BLaER1 treated with 17β-estradiol and CSF1 and Interleukin-3, amounts not matched to agents 10 nM and 100 nM (cell line): ENCODE data around the gene FNDC3B.
A peak's percentile ranks its signal among the peaks of the same experiment; 100 is the strongest.

Experiments
- H3K27ac ChIP-seq, 11 experiments: shearing (Covaris generic); formaldehyde crosslinking; 2 replicates each; pipeline ENCODE4 v1.8.1; 2022
- H3K27me3 ChIP-seq, 11 experiments: shearing (Covaris generic); formaldehyde crosslinking; 2 replicates each; pipeline ENCODE4 v1.8.1; 2022
- H3K36me3 ChIP-seq, 11 experiments: shearing (Covaris generic); formaldehyde crosslinking; 2 replicates each; pipeline ENCODE4 v1.8.1; 2022
- H3K4me1 ChIP-seq, 10 experiments: shearing (Covaris generic); formaldehyde crosslinking; 2 replicates each; pipeline ENCODE4 v1.8.1; 2022
- H3K4me2 ChIP-seq, 11 experiments: shearing (Covaris generic); formaldehyde crosslinking; 2 replicates each; pipeline ENCODE4 v1.8.1; 2022
- H3K4me3 ChIP-seq, 10 experiments: shearing (Covaris generic); formaldehyde crosslinking; 2 replicates each; pipeline ENCODE4 v1.8.1; 2022
- H3K9ac ChIP-seq, 11 experiments: shearing (Covaris generic); formaldehyde crosslinking; 2 replicates each; pipeline ENCODE4 v1.8.1; 2022
- H3K9me3 ChIP-seq, 11 experiments: shearing (Covaris generic); formaldehyde crosslinking; replicated peaks in 1 of 11; 2 replicates each; pipeline ENCODE4 v1.8.1; 2022
- H4K20me1 ChIP-seq, 11 experiments: shearing (Covaris generic); formaldehyde crosslinking; 2 replicates each; pipeline ENCODE4 v1.8.1; 2022
- Cebpa-rat ChIP-seq, 11 experiments: shearing (Covaris generic); IDR thresholded peaks; 2 replicates each; pipeline ENCODE4 v1.8.1; 2022

Gene FNDC3B

GRCh38 chr3:172197344-172197743 lies 158.0 kb downstream of the FNDC3B start:
- H3K36me3 ChIP-seq: peaks cover 0 to 37% (median 4%) of the 10 kb centered on the region in 11 experiments; a peak in 8 of 22 replicates
- H3K9me3 ChIP-seq: peaks cover 0 to 10% (median 0%) of the 10 kb centered on the region in 11 experiments; a peak in 3 of 22 replicates
- H3K9ac ChIP-seq: no peak overlapping the region
- H3K27me3 ChIP-seq: no peaks in the 10 kb centered on the region
- no peak for TF ChIP-seq Cebpa-rat (IDR thresholded peaks at IDR 0.05)
- H3K4me3 ChIP-seq: no peak overlapping the region
- H3K4me2 ChIP-seq: no peak overlapping the region
- no peak overlapping the region for H3K27ac ChIP-seq
- H4K20me1 ChIP-seq: peaks cover 0 to 48% (median 0%) of the 10 kb centered on the region in 11 experiments; a peak in 7 of 22 replicates
- peaks cover 0 to 31% (median 4%) of the 10 kb centered on the region in 10 experiments; a peak in 7 of 20 replicates for H3K4me1 ChIP-seq

GRCh38 chr3:172198428-172198827 lies 159.1 kb downstream of the FNDC3B start:
- Histone ChIP-seq H3K4me1 (peaks cover 0 to 40% (median 3%) of the 10 kb centered on the region in 10 experiments; a peak in 7 of 20 replicates), H3K27me3 (no peaks in the 10 kb centered on the region), H3K9ac (no peak overlapping the region), H3K27ac (no peak overlapping the region), H3K4me2 (no peak overlapping the region), H4K20me1 (peaks cover 0 to 43% (median 5%) of the 10 kb centered on the region in 11 experiments; a peak in 7 of 22 replicates), H3K4me3 (no peak overlapping the region), H3K36me3 (peaks cover 0 to 37% (median 4%) of the 10 kb centered on the region in 11 experiments; a peak in 8 of 22 replicates), H3K9me3 (peaks cover 0 to 10% (median 0%) of the 10 kb centered on the region in 11 experiments; a peak in 3 of 22 replicates)
- no peak for TF ChIP-seq Cebpa-rat (IDR thresholded peaks at IDR 0.05)

- H3K4me1 ChIP-seq: peaks cover 0 to 51% (median under 1%) of the 10 kb centered on the region in 10 experiments; a peak in 6 of 20 replicates
- no peaks in the 10 kb centered on the region for H3K27me3 ChIP-seq
- peaks cover 0 to 14% (median 5%) of the 10 kb centered on the region in 11 experiments; a peak in 12 of 22 replicates for H3K9me3 ChIP-seq
- TF ChIP-seq Cebpa-rat (IDR thresholded peaks at IDR 0.05): no peak
- H3K9ac ChIP-seq: no peak overlapping the region
- H3K4me2 ChIP-seq: no peak overlapping the region
- H4K20me1 ChIP-seq: peaks cover 0 to 49% (median 5%) of the 10 kb centered on the region in 11 experiments; a peak in 9 of 22 replicates
- no peak overlapping the region for H3K4me3 ChIP-seq
- H3K36me3 ChIP-seq: peaks cover 0 to 50% (median 5%) of the 10 kb centered on the region in 11 experiments; a peak in 11 of 22 replicates
- no peak overlapping the region for H3K27ac ChIP-seq
Measured at GRCh38 chr3:172199850-172200369, 160.5 kb downstream of the FNDC3B start.

GRCh38 chr3:172201136-172201869 lies 161.9 kb downstream of the FNDC3B start:
- Histone ChIP-seq H3K4me3 (no peak overlapping the region), H3K9ac (no peak overlapping the region), H3K27ac (peak overlapping the region in 2 of 11 experiments; percentile 44 to 57; a peak in 5 of 22 replicates), H3K36me3 (peaks cover 0 to 61% (median 15%) of the 10 kb centered on the region in 11 experiments; a peak in 11 of 22 replicates), H3K4me2 (peak overlapping the region in 3 of 11 experiments; percentile 36 to 68 (median 57); a peak in 6 of 22 replicates), H3K9me3 (peaks cover 0 to 20% (median 13%) of the 10 kb centered on the region in 11 experiments; a peak in 14 of 22 replicates), H4K20me1 (peaks cover 0 to 44% (median 4%) of the 10 kb centered on the region in 11 experiments; a peak in 8 of 22 replicates), H3K4me1 (peaks cover 0 to 52% (median 0%) of the 10 kb centered on the region in 10 experiments; a peak in 6 of 20 replicates), H3K27me3 (no peaks in the 10 kb centered on the region)
- TF ChIP-seq Cebpa-rat (IDR thresholded peaks at IDR 0.05): no peak

GRCh38 chr3:172201870-172202236 lies 162.5 kb downstream of the FNDC3B start:
- no peak for TF ChIP-seq Cebpa-rat (IDR thresholded peaks at IDR 0.05)
- peaks cover 0 to 41% (median 4%) of the 10 kb centered on the region in 11 experiments; a peak in 8 of 22 replicates for H4K20me1 ChIP-seq
- H3K27ac ChIP-seq: peak overlapping the region in 2 of 11 experiments; percentile 44 to 57; a peak in 4 of 22 replicates

GRCh38 chr3:172202797-172203196 lies 163.4 kb downstream of the FNDC3B start:
- peaks cover 0 to 20% (median 13%) of the 10 kb centered on the region in 11 experiments; a peak in 14 of 22 replicates for H3K9me3 ChIP-seq
- peaks cover 0 to 52% (median 0%) of the 10 kb centered on the region in 10 experiments; a peak in 6 of 20 replicates for H3K4me1 ChIP-seq
- peak overlapping the region in 1 of 11 experiments; percentile 38; a peak in 1 of 22 replicates for H3K9ac ChIP-seq
- peak overlapping the region in 3 of 11 experiments; percentile 36 to 68 (median 57); a peak in 4 of 22 replicates for H3K4me2 ChIP-seq
- TF ChIP-seq Cebpa-rat (IDR thresholded peaks at IDR 0.05): no peak
- no peak overlapping the region for H3K4me3 ChIP-seq
- H3K36me3 ChIP-seq: peaks cover 0 to 63% (median 15%) of the 10 kb centered on the region in 11 experiments; a peak in 11 of 22 replicates
- H3K27ac ChIP-seq: no peak overlapping the region
- H4K20me1 ChIP-seq: peaks cover 0 to 43% (median 4%) of the 10 kb centered on the region in 11 experiments; a peak in 8 of 22 replicates
- H3K27me3 ChIP-seq: no peaks in the 10 kb centered on the region

More at GRCh38 chr3:172201870-172202236, 162.5 kb downstream of the FNDC3B start:
- peak overlapping the region in 3 of 11 experiments; percentile 36 to 68 (median 57); a peak in 5 of 22 replicates for H3K4me2 ChIP-seq
- no peak overlapping the region for H3K9ac ChIP-seq
- H3K9me3 ChIP-seq: peaks cover 0 to 20% (median 13%) of the 10 kb centered on the region in 11 experiments; a peak in 14 of 22 replicates
- peaks cover 0 to 62% (median 15%) of the 10 kb centered on the region in 11 experiments; a peak in 11 of 22 replicates for H3K36me3 ChIP-seq
- H3K27me3 ChIP-seq: no peaks in the 10 kb centered on the region
- peaks cover 0 to 52% (median 0%) of the 10 kb centered on the region in 10 experiments; a peak in 6 of 20 replicates for H3K4me1 ChIP-seq
- no peak overlapping the region for H3K4me3 ChIP-seq

GRCh38 chr3:172203522-172204258 lies 164.3 kb downstream of the FNDC3B start:
- Histone ChIP-seq H3K27me3 (no peaks in the 10 kb centered on the region), H4K20me1 (peaks cover 0 to 52% (median 8%) of the 10 kb centered on the region in 11 experiments; a peak in 11 of 22 replicates), H3K4me3 (no peak overlapping the region), H3K4me2 (peak overlapping the region in 1 of 11 experiments; percentile 57; a peak in 1 of 22 replicates), H3K36me3 (peaks cover 2 to 62% (median 13%) of the 10 kb centered on the region in 11 experiments; a peak in 13 of 22 replicates), H3K27ac (no peak overlapping the region), H3K4me1 (peaks cover 0 to 59% (median 1%) of the 10 kb centered on the region in 10 experiments; a peak in 10 of 20 replicates), H3K9me3 (peaks cover 0 to 16% (median 11%) of the 10 kb centered on the region in 11 experiments; a peak in 14 of 22 replicates), H3K9ac (no peak overlapping the region)
- no peak for TF ChIP-seq Cebpa-rat (IDR thresholded peaks at IDR 0.05)

- Histone ChIP-seq H3K9me3 (peaks cover 0 to 15% (median 10%) of the 10 kb centered on the region in 11 experiments; a peak in 15 of 22 replicates), H3K36me3 (peaks cover 4 to 66% (median 21%) of the 10 kb centered on the region in 11 experiments; a peak in 15 of 22 replicates), H4K20me1 (peaks cover 3 to 63% (median 18%) of the 10 kb centered on the region in 11 experiments; a peak in 12 of 22 replicates), H3K4me3 (no peak overlapping the region), H3K4me2 (no peak overlapping the region), H3K27me3 (no peaks in the 10 kb centered on the region), H3K9ac (no peak overlapping the region), H3K27ac (no peak overlapping the region), H3K4me1 (peaks cover 0 to 69% (median 6%) of the 10 kb centered on the region in 10 experiments; a peak in 10 of 20 replicates)
- no peak for TF ChIP-seq Cebpa-rat (IDR thresholded peaks at IDR 0.05)
Measured at GRCh38 chr3:172204716-172205115, 165.3 kb downstream of the FNDC3B start.
